ENCODE results near the gene NKX2-3. TPM values are rescaled to one million over a fixed set of nuclear protein-coding genes. Genes with fewer than 3 reads are reported as not detected.

The NKX2-3 gene
- total and polyA plus RNA-seq, 9 of the 15 experiments (the other 6 are each of a cell fraction or from before 2014, with no cell fraction given): not detected

- in situ Hi-C loops (cut with MboI): no loop called here
- no peak overlapping the region for H2AFZ ChIP-seq (ENCODE audit: low read depth, low read length)
- FAIRE-seq (no peak), ATAC-seq (no peak), DNase-seq (ENCODE audit: extremely low read depth in 1 of 4, low spot score in 3 of 4) (no peak)
- no TSS peak for BruUV-seq (replicated peaks)
- no peaks in the 10 kb centered on the region for H4K20me1 ChIP-seq (replicated peaks; ENCODE audit: control insufficient read depth, insufficient read depth, low read length)
- no peak for TF ChIP-seq ATF2 (CRISPR knock-in tag; IDR thresholded peaks at IDR 0.05)
- TF ChIP-seq E2F1 (CRISPR knock-in tag; IDR thresholded peaks at IDR 0.05): no peak
- no peak for TF ChIP-seq SREBF2 (CRISPR knock-in tag; IDR thresholded peaks at IDR 0.05)
- no peak for TF ChIP-seq FUS (optimal IDR thresholded peaks at IDR 0.05; ENCODE audit: low read depth, low read length)
- TF ChIP-seq NCOR1 (IDR thresholded peaks at IDR 0.05): no peak
- TF ChIP-seq JUN (IDR thresholded peaks at IDR 0.05; ENCODE audit: borderline replicate concordance, low read depth, low read length): no peak
- no peak for TF ChIP-seq JUN (CRISPR knock-in tag; IDR thresholded peaks at IDR 0.05; ENCODE audit: borderline replicate concordance)
- CTCF ChIA-PET (ENCODE audit: low intra/inter-chr PET ratio): no interaction called here
- H3K4me2 ChIP-seq (ENCODE audit: insufficient read depth, low read length): no peak overlapping the region
- POLR2A ChIA-PET: no interaction called here
- intact Hi-C loops (cut with micrococcal nuclease): no loop called here
- no peaks in the 10 kb centered on the region for H3K27me3 ChIP-seq (ENCODE audit: control insufficient read depth in 2 of 2, insufficient read depth in 2 of 2, low read length in 2 of 2)
- H3K79me2 ChIP-seq (ENCODE audit: control insufficient read depth, insufficient read depth, low read length): no peaks in the 10 kb centered on the region
- no peak overlapping the region for H3K4me3 ChIP-seq
- no peaks in the 10 kb centered on the region for H3K4me1 ChIP-seq (replicated peaks in 1 of 2; ENCODE audit: control insufficient read depth in 2 of 2, insufficient read depth in 2 of 2, low read length in 2 of 2)
- H3K27ac ChIP-seq (ENCODE audit: extremely low read depth, low read depth, low read length): no peak overlapping the region
- 0% methylated on average over 2 of the region's 6 CpGs for WGBS (ENCODE audit: insufficient coverage, low coverage, missing lambda C conversion rate)
- H3K9me1 ChIP-seq (ENCODE audit: control insufficient read depth, insufficient read depth, low read length): no peaks in the 10 kb centered on the region
- no peak overlapping the region for H3K9ac ChIP-seq (ENCODE audit: insufficient read depth in 1 of 2, low read depth in 2 of 2, low read length in 2 of 2)
- no peaks in the 10 kb centered on the region for H3K36me3 ChIP-seq (ENCODE audit: control insufficient read depth, insufficient read depth, low read length)
- no peaks in the 10 kb centered on the region for H3K9me3 ChIP-seq (replicated peaks; ENCODE audit: control insufficient read depth, insufficient read depth, low read depth, low read length)
Observed at GRCh38 chr10:99497343-99498025, 35.3 kb upstream of the NKX2-3 start.
